Renal cortical epithelial cell (primary cell): ENCODE measurements around the gene BAG5. TPM values are rescaled to one million over a fixed set of nuclear protein-coding genes. Genes with fewer than 3 reads are reported as not detected.

ENCODE experiments used
- DNase-seq: peaks from one replicate; pipeline ENCODE4 v3.0.0-alpha.2; 2011; ENCODE audit warnings: low read depth
- total RNA-seq: library from RNA; depleted of rRNA; stranded (reverse); fragments of >200 nt; gene quantifications from 2 replicates; pipeline ENCODE4 v1.2.3, GENCODE V29; 2014

The BAG5 gene
- total RNA-seq, 1 donor from 2014 or later, result 78.4 TPM

DNA sequence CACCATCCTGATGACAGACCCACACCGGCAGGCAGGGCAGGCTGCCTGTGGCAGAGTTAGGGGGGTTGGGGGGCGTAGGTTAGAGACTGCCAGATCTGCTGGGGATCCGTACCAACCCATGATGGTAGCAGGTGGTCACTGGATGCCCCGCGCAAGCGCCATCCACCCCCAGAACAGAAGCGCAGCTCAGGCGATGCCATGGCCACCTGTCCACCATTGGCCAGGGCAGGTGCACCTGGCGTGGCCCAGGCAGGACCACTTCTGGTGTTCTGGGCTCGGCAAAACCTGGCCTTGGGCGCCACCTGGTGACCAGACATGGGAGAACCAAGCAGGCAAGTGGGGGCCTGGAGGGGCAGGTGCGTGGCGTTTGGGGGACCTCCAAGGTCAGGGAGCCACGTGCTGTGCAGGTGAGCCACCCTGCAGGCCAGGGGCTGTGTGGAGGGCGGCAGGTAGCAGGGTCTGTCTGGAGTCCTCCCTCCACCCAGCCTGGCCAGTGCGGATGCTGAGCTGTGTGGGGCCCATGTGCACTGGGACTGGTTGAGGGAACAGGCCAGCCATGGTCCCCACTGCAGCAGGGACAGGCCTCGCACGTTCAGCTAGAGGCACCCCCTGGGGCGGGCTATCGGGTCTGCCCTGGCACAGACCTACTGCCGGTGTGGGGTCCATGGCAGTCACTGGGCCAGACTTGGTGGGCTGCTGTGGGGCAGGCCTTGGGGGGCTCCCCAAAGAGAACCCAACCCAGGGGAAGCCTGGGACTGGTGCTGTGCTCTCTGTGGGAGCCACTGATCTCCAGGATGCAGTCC lies 15.6 kb downstream of the BAG5 start:
- no peak for DNase-seq

DNA sequence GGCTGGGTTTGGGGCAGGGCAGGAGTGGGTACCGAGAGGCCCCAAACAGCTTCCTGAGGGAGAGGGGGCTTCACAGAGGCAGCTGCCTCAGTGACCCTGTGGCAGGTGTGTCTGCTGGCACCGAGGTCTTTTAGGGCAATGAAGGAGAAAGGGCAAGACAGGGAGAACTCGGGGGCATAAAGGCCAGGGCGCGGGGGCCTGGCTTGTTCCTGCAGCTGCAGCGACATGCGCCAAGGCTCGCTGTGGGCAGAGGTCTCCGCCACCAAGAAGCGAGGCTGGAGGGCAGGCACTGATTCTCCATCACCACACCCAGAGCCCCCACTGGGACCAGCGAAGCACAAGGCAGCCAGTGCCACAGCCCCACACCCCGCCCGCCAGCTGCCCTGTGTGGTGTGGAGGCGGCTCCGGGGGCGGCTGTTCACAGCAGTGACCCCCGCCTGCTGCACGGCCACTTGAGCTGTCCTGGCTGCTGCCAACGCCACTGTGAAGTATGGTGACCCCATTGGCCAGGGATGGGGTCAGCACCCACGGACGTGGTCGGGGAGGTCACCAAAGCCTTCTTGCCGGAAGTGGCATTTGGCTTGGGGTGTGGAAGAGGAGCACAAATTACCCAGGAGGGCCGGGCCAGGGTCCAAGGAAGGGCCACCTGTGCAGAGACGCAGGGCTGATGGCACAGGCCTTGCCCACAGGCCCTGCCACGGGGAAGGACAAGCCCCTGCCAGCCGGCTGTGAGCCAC lies 16.4 kb downstream of the BAG5 start:
- no peak for DNase-seq

DNA sequence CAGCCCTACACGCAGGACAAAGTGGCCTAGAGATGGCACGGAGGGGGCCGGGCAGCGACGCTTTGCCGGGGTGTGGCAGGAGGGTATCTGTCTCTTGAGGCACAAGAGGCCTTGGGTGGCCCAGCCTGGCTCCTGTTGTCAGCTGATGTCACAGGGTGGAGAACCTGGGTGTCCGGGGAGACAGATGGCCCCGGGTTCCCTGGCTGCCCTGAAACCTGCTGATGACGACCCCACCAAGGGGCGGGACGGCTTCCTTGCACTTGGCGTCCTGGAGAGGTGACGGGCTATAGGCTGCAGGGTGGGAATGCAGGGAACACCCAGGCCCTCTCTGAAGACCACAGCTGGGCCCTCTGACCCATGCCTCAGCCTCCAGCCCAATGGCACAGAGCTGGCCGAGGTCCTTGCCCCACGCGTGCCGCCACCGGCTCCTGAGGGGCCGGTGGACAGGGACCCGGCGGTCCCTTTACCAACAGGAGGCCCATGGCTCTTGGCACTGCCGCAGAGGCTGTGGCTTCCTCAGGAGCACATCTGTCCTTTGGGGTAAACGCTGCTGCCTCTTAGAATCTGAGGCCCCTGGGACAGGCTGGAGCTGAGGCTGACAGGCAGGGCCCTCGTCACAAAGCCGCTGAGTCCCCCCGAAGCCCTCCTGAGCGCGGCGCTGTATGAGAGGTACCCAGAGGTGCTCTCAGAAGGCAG lies 17.1 kb downstream of the BAG5 start:
- DNase-seq, result no peak

DNA sequence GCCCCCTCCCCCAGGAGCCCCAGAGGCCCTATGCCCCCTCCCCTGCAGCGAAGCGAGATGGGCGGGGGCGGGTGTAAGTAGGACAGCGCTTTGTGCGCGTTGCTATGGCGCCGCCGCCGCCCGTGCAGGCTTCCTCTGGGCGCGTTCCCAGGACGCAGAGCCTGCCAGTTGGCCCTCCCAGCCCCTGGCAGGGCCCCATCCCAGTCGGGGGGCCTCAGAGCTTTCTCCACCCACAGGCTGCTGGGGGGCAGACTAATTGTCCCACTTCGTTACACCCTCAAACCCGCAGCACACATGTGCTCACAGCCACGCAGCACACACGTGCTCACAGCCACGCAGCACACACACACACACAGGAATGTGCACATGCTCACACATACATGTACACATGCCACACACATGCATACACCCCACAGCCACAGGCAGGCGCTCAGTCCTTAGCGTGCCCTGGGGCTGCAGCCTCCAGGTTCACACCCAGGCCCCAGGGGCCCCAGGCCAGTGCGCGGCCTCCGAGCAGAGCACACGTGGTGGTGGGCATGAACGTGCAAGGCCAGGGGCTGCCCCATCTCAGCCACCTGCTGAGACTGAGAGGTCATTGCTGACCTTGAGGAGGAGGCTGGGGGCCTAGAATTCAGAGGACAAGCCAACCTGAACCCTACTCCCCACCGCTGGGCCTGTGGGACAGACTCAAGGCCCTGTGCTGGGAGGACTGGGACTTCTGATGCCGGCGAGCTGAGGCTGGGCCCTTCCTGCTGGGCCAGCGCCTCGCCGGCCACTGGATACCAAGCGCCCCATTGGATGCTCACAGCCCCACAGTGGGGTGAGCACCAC lies 17.9 kb downstream of the BAG5 start:
- no peak for DNase-seq

DNA sequence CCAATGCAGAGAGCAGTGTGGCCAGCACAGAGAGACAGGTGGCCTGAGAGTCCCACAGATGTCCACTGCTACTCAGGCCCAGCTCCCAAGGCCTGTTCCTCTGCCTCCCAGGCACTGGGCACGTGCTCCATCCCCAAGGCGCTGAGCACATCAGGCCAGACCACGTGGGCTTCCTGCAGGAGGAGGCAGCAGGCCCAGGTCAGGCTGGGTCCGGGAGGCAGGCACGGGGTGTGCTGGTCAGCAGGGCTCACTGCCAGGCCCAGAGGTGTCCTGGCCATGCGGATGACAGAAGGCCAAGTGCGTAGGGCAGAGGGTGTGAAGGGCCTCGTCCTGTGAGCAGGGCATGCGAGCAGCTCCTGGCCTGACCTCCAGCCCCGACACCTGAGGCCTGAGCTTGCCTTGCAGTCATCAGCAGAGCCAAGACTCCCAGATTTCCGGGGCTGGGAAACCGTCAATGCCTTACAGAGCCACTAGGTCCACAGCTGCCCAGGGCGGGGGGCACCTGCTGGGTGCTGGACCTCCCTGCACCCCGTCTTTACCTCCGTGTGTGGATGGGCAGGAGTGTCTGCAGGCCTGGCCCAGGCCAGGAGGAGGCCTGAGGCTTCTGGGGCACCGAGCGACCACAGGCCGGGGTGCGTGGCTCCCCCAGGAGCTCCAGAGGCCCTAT lies 18.6 kb downstream of the BAG5 start:
- DNase-seq, result no peak

DNA sequence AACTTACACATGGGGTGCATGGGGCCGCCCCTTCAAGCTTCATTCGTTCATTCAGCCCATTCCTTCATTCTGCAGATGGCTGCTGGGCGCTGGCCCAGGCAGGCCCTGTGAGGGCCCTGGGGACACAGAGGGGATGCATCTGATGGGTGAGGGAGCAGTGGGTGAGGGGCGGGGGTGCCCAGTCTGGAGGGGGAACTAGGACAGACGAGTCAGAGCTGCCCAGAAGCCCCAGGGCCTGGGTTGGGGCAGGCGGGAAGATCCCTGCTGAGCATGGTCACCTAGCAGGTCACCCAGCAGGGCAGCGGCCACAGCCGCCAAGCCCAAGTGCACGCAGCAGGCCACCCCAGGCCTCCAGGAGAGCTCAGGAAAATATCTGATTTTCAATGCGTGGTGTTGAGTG lies 19.3 kb downstream of the BAG5 start:
- no peak for DNase-seq

DNA sequence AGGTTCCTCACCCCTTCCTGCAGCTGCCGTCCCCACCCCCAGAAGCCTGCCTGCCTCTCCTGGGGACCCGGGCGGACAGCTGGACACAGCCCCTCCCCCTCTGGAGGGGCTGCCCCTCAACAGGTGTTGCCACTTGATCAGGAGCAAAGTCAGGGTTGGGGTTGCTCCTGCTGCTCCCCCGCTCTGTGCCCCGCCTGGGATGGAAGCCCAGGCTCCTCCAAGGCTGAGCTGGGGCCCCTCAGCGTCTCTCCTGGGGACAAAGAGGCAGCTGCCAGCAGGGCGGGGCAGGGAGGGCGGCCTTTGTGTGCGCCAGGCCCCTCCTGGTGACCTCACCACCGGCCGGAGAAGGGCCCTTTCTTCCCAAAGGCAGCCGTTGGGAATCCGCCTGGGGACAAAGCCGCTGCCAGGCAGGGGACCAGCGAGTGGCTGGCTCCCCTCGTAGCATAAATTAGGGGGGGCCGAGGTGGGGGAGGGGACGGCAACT lies 19.8 kb downstream of the BAG5 start:
- DNase-seq, result no peak

DNA sequence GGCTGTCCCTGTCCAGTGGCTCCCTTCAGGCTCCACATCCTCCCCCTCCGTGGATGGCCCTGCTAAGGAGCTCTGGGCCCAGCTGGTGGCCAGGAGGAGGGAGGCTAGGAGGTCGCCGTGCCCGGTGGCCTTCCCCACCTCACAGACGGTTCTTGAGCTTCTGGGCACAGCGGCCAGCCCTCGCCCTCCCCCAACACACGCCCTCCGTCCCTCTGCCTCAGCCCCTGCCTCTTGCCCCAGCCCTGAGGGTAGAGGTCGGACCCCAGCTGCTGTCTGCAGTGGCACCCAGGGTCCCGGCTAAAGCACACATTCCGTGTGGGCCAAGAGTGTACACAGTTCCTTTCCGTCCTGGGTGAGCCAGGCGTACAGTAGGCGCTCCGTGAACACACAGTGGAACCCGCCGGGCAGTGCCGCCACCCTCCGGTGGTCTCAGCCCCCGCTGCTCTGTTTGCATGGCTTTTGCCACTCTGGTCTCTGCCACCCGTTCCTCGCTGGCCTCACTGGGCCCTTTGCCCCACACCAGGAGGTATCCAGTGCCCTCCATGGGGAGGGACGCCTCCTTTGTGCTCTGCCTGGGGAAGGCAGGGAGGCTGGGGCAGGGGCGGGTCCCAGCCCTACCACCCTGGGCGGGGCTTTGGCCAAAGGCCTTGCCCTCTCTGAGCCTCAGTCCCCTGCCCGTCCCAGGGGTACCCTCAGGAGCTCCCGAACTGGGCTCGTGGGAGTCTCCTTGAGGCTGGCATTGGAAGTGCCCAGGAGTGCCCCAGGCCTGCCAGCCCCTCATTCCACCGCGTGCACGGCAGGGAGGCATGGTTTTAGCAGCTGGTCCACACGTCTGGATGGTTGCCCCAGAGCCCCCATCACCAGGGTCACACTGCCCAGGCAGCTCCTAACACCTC lies 20.5 kb downstream of the BAG5 start:
- DNase-seq, result no peak

DNA sequence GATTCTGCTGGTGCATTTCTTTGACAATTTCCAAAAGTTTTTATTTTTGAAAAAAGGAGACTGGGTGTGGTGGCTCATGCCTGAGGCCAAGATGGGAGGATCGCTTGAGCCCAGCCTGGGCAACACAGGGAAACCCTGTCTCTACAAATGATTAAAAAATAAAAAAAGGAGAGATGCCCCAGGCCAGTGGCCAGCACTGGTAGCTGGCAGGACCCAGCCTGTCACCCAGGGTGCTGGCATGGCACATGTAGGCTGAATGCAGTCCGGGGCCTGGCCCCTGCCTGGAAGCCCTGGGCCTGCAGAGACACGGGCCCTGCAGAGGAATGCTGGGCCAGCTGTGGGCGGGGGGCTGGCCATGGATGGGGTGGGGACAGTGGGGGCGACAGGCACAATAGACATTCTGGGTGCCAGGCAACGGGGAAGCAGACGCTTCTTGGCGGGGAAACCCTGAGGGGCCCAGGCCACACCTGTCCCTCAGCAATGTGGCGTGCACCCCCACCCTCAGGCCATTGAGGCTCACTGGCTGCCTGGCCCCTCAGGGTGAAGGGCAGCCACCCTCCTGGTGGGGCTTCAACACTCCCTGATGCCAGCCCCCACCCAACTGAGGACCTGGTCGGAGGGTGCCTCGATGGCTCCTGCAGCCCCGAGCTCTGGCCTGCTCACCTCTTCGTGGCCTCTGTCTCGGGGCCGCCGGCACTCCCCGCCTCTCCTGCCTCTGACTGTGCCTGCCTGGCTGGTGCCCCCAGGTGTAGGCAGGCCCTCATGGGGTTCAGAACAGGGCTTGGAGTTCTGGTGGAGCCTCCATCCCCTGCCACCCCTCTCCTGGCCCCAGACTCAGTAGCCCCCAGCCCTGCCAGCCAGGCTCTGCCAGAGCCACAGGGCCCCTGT lies 21.4 kb downstream of the BAG5 start:
- no peak for DNase-seq

DNA sequence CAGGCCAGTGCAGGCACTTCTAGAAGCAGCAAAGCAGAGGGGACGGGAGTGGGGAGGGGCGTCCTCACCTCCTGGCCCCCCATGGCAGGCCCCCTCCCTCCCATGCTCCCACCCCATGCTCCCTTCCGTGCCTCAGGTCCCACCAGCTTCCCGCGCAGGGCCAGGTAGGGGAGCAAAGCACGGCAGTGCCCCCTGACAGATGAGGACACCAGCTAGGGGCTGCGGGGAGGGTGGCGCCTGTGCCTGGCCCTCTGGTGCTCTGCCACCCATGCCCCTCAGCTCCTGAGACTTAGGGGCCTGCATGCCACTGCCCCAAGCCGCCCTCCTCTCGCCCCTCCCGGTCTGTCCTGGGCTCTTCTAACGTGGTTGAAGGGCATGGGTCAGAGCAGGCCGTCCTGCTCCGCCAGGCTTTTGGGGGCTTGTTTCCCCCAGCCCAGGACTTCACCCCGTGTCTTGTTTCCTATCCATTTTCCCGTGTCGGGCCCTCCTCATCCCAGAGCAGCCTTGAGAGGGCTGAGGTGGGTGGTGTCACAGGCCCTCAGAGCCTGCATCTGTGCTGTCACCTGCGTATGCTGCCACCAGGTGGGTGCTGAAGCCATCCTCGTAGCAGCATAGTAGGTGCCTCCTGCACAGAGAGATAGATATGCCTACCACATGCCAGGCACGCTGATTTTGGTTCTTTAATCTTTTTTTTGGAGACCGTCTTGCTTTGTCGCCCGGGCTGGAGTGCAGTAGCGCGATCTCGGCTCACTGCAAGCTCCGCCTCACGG lies 23.2 kb downstream of the BAG5 start:
- DNase-seq, result no peak

DNA sequence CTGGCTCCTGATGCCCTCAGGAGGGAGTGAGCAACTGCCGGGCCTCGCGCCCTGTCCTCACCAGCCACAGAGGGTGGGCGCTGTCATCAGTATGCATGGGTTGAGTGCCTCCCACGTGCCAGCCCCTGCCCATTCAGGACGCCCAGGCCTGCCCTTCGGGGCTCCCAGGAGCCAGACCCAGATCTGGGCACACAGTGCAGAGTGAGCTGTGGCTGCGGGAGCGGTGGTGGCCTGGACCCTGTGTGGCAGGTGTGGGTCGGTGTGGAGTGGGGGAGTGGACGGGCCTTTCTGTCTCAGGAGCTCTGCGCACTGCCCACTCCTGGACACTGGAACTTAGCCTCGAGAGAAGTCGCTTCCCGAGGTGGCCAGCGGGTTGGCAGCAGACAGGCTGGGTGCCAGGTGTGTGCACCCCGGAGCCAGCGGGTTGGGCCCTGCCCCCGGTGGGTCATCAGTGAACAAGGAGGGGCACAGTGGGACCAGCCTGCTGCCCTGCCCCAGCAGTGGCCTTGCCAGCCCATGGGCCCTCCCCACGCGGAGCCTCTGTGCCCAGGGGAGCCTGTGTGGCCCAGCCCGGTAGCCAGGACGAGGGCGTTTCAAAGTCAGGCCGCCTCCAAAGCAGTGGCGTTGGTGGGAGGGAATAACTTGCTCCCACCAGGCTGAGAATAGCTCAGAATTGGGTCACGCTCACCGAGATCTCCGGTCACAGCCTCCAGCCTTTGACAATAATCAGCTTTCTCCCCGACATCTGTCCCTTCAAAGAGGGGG lies 24.0 kb downstream of the BAG5 start:
- DNase-seq, result no peak

DNA sequence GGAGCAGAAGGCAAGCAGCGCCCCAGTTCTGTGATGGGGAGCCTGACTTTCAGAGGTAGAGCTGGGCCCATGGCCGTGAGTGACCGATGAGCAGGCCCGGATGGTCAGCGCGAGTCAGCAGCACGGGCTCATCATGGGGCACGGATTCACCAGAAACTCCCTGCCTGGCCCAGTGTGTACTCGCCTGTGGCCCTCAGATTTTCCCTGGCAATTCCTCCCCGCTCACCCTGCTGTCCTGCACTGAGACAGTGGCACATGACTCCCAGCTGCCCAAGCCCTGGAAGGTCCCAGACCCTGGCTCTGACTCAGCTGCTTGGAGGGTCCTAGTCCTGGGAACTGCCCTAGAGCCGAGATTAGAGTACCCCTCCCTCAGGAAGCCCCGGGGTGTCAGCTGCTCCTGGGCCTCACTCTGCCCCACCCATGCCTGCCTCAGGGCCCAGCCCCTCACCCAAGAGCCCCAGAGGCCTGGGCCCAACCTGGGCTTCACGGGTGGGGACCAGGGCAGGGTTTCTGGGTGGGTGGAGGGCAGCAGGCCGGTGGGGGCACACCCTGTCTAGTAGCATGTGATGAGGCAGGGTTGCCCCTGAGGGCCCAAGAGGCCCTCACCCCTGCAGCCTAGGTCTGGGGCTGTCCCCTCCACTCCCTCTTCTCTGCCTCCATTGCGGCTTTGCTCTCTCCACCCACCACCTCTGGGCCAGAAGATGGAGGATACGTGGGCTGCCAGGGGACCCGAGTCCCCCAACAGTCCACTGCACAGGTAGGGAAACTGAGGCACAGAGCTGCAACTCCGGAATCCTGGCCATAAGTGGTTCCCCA lies 25.1 kb downstream of the BAG5 start:
- no peak for DNase-seq

DNA sequence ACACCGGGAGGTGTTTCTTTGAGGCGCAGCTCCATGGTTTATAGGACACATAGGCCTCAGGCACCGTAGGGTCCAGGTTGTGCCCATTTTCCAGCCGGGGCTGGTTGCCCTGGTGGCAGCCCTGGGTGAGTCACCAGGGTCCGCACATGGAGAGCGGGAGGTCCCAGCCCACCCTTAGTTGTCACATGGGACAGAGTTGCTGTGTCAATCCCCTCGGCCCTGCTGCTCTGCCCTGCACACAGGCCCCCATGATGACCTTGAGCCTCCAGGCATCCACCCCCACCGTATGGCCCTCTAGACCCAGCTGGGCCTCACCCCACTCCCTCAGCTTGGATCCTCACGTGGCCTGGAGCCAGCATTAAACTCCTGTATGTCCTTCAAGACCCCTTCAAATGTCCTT lies 25.8 kb downstream of the BAG5 start:
- no peak for DNase-seq

DNA sequence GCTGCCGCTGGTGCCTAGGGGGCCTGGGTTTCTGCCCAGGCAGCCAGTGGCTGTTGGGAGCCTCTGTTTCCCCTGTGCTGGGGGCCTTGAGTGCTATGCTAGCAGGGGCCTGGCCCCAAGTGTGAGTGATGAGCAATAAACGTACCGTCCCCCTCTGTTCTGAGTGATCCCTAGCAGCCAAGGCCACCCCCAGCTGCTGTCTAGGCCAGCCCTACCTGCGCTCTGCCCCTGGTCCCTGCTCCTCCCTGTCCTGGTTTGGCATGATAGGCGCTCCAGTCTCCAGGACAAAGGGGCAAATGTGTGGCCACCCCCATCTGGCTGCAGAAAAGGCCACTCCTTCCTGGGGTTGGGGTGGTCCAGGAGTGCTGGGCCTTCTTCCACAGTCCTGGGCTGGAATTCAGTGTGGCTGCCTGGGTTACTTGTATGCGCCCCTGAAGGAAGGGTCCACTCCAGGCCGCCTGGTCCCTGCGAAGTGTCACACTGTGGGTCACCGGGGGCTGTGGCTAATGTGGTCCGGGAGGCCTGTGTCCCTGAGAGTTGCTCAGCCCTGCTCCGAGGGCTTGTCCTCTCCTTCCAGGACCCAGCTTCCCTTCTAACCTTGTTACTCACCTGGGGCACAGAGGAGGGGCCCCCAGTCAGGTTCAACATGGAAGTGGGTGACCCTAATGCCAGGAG lies 26.4 kb downstream of the BAG5 start:
- DNase-seq, result no peak

DNA sequence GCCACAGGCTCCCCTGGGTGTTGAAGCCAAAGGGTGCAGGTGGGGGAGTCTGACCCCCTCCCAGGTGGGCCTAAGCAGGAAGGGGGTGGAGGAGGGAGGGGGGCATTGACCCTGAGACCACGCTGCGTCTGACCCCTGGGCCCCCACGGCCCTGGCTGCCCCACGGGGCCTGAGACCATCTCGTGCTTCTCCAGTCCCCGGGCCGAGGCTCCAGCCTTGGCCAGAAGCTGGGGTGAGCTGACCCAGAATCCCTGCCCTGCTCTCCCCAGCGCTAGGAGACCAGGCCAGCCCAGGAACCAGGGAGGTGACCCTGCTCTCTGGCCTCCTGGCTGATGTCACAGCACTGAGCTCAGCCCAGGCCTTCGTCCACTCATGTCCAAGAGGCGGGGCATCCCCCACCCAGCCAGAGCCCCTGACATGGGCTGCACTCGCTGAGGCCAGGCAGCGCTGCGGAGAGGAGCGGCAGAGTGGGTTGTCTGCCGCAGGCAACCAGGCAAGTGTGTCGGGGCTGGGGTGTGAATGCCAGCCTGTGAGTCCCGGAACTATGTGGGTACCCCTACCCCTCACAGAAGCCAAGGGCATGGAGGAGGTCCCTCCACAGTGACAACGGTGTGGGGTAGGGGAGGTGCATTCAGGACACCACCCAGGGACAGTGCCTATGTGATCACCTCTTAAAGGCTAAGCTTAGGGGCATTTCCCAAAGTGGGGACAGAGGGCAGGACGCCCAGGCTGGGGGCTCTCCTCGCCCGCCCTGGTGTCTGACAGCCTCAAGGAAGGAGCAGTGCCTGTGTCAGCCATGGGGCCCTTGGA lies 27.2 kb downstream of the BAG5 start:
- DNase-seq, result no peak
